Activated B cell treated with CpG ODN at 0.5 μM for 24 hours (primary cell): Measurements from ENCODE around the gene HTR4. TPM values are rescaled to one million over a fixed set of nuclear protein-coding genes. Genes with fewer than 3 reads are reported as not detected.

Source experiments
- ATAC-seq: fragments of 200-7000 bp; cut with Tn5 transposase; one replicate; pipeline ENCODE4 v1.10.0; 2021; ENCODE audit warnings: low read depth, mild to moderate bottlenecking, moderate library complexity
- CTCF ChIA-PET: fragments of 350-600 bp; sonication (Branson Sonifier 250); formaldehyde crosslinking; loops from one replicate; lab custom pipeline; 2021; ENCODE audit warnings: antibody characterized with exemption; lab: Charles Lee
- POLR2A ChIA-PET: fragments of 350-600 bp; sonication (Branson Sonifier 250); formaldehyde crosslinking; loops from one replicate; lab custom pipeline; 2021; ENCODE audit warnings: antibody characterized with exemption; lab: Charles Lee
- DNase-seq: peaks from one replicate; pipeline ENCODE4 v3.0.0; 2022
- H3K27ac Mint-ChIP-seq: one replicate; pipeline ENCODE4 v1.8.0; 2020; ENCODE audit warnings: mixed read lengths
- H3K27me3 Mint-ChIP-seq: one replicate; pipeline ENCODE4 v1.8.0; 2021; ENCODE audit warnings: mixed read lengths
- H3K36me3 Mint-ChIP-seq: one replicate; pipeline ENCODE4 v1.8.0; 2021; ENCODE audit warnings: low read depth, mixed read lengths
- H3K4me1 Mint-ChIP-seq: one replicate; pipeline ENCODE4 v1.8.0; 2021; ENCODE audit warnings: mixed read lengths
- H3K4me3 Mint-ChIP-seq: one replicate; pipeline ENCODE4 v1.8.0; 2020; ENCODE audit warnings: mild to moderate bottlenecking, mixed read lengths
- H3K9me3 Mint-ChIP-seq: one replicate; pipeline ENCODE4 v1.8.0; 2020; ENCODE audit warnings: mixed read lengths
- CTCF ChIP-seq: fragments of 200-600 bp; IDR thresholded peaks from one replicate; pipeline ENCODE4 v1.8.0; 2022; ENCODE audit warnings: antibody characterized with exemption, mild to moderate bottlenecking
- intact Hi-C: fragments of 100-400 bp; cut with micrococcal nuclease; formaldehyde crosslinking; loops from one replicate; pipeline ENCODE4 v1.15.1; 2024
- total RNA-seq: library from RNA; stranded (reverse); gene quantifications from 2 replicates; pipeline ENCODE4 v1.2.3, GENCODE V29; 2022

HTR4 gene
- total RNA-seq, 1 donor from 2014 or later, result not detected

GRCh38 chr5:148454576-148454975 lies 199.8 kb downstream of the HTR4 start:
- no peak for ATAC-seq
- intact Hi-C loops, result loop anchor here (10.0 kb wide), 1 partner anchor 600 kb away; no protein-coding TSS in a partner anchor
- ChIA-PET POLR2A (no interaction called here), CTCF (interaction anchor here (1.2 kb wide), 1 partner anchor 12 kb away, joined by 3 read pairs; no protein-coding TSS in a partner anchor)
- Mint-ChIP-seq H3K4me1 (peaks cover 2% of the 10 kb centered on the region), H3K9me3 (no peaks in the 10 kb centered on the region), H3K4me3 (no peak overlapping the region), H3K27ac (no peak overlapping the region), H3K27me3 (peaks cover 19% of the 10 kb centered on the region), H3K36me3 (no peaks in the 10 kb centered on the region)
- no peak for TF ChIP-seq CTCF
- DNase-seq, result no peak

GRCh38 chr5:148452499-148453193 lies 201.7 kb downstream of the HTR4 start:
- ATAC-seq (no peak), DNase-seq (no peak)
- no peak for TF ChIP-seq CTCF
- ChIA-PET CTCF (interaction anchor here (1.0 kb wide), 1 partner anchor 9 kb away, joined by 8 read pairs; no protein-coding TSS in a partner anchor), POLR2A (no interaction called here)
- no peak overlapping the region for H3K4me3 Mint-ChIP-seq
- intact Hi-C loops, result loop anchor here (10.0 kb wide), 1 partner anchor 598 kb away; no protein-coding TSS in a partner anchor
- no peak overlapping the region for H3K27ac Mint-ChIP-seq
- H3K4me1 Mint-ChIP-seq, result peaks cover 2% of the 10 kb centered on the region
- peaks cover 6% of the 10 kb centered on the region for H3K27me3 Mint-ChIP-seq
- H3K36me3 Mint-ChIP-seq, result no peaks in the 10 kb centered on the region
- H3K9me3 Mint-ChIP-seq, result no peaks in the 10 kb centered on the region

GRCh38 chr5:148446611-148447010 lies 207.7 kb downstream of the HTR4 start:
- ChIA-PET CTCF (interaction anchor here (1.3 kb wide), 1 partner anchor 589 kb away, joined by 5 read pairs; no protein-coding TSS in a partner anchor), POLR2A (interaction anchor here (0.6 kb wide), 1 partner anchor 822 kb away, joined by 4 read pairs; no protein-coding TSS in a partner anchor)
- H3K36me3 Mint-ChIP-seq, result peaks cover 22% of the 10 kb centered on the region
- no peak for TF ChIP-seq CTCF
- DNase-seq (no peak), ATAC-seq (no peak)
- H3K27ac Mint-ChIP-seq, result no peak overlapping the region
- intact Hi-C loops, result loop anchor here (10.0 kb wide), 1 partner anchor 1118 kb away; no protein-coding TSS in a partner anchor
- no peaks in the 10 kb centered on the region for H3K27me3 Mint-ChIP-seq
- no peaks in the 10 kb centered on the region for H3K9me3 Mint-ChIP-seq
- H3K4me1 Mint-ChIP-seq, result no peaks in the 10 kb centered on the region
- H3K4me3 Mint-ChIP-seq, result no peak overlapping the region

- H3K27me3 Mint-ChIP-seq, result no peaks in the 10 kb centered on the region
- ChIA-PET POLR2A (no interaction called here), CTCF (interaction anchor here (1.3 to 2.0 kb wide), 2 partner anchors 11 to 590 kb away, joined by 5 to 7 read pairs; no protein-coding TSS in a partner anchor)
- DNase-seq (no peak), ATAC-seq (no peak)
- no peaks in the 10 kb centered on the region for H3K9me3 Mint-ChIP-seq
- H3K4me3 Mint-ChIP-seq, result no peak overlapping the region
- H3K4me1 Mint-ChIP-seq, result no peaks in the 10 kb centered on the region
- no peak overlapping the region for H3K27ac Mint-ChIP-seq
- peaks cover 32% of the 10 kb centered on the region for H3K36me3 Mint-ChIP-seq
- TF ChIP-seq CTCF, result no peak
- intact Hi-C loops, result loop anchor here (10.0 kb wide), 1 partner anchor 1119 kb away; no protein-coding TSS in a partner anchor
These were observed 208.7 kb downstream of the HTR4 start for GRCh38 chr5:148445578-148445977.

GRCh38 chr5:148443998-148444397 lies 210.3 kb downstream of the HTR4 start:
- Mint-ChIP-seq H3K27ac (no peak overlapping the region), H3K4me1 (no peaks in the 10 kb centered on the region), H3K27me3 (no peaks in the 10 kb centered on the region), H3K4me3 (no peak overlapping the region), H3K9me3 (no peaks in the 10 kb centered on the region), H3K36me3 (peaks cover 47% of the 10 kb centered on the region)
- peak; percentile 67 for ATAC-seq
- POLR2A ChIA-PET, result no interaction called here
- intact Hi-C loops, result loop anchor here (1.0 to 10.0 kb wide), 5 partner anchors 287 to 1121 kb away; no protein-coding TSS in a partner anchor
- CTCF ChIA-PET, result interaction anchor here (1.0 to 3.5 kb wide), 7 partner anchors 9 to 671 kb away, joined by 3 to 30 read pairs (median 6); no protein-coding TSS in a partner anchor
- DNase-seq, result no peak
- TF ChIP-seq CTCF, result no peak
